Measurements from ENCODE around the gene TBC1D19.

GRCh38 chr4:26648260-26648659 is 64.4 kb downstream of the TBC1D19 start:
- TF ChIP-seq CTCF (IDR thresholded peaks at IDR 0.05; ENCODE audit: insufficient read depth, low read length): no peak
- no peak for TF ChIP-seq POLR2AphosphoS5 (IDR thresholded peaks at IDR 0.05; ENCODE audit: low read depth)
- no peak for TF ChIP-seq REST (IDR thresholded peaks at IDR 0.05; ENCODE audit: insufficient replicate concordance, low read depth)
- no peak for TF ChIP-seq SPI1 (IDR thresholded peaks at IDR 0.05; ENCODE audit: borderline replicate concordance, low read depth)
- no peak for TF ChIP-seq GABPA (IDR thresholded peaks at IDR 0.05; ENCODE audit: low read depth)
